ENCODE results near the gene COL6A6. TPM values are rescaled to one million over a fixed set of nuclear protein-coding genes. Genes with fewer than 3 reads are reported as not detected.
A peak's percentile ranks its signal among the peaks of the same experiment; 100 is the strongest.

The COL6A6 gene
- total and polyA plus RNA-seq, 7 donors, result 0.04 to 0.16 TPM; not detected in 5

DNA sequence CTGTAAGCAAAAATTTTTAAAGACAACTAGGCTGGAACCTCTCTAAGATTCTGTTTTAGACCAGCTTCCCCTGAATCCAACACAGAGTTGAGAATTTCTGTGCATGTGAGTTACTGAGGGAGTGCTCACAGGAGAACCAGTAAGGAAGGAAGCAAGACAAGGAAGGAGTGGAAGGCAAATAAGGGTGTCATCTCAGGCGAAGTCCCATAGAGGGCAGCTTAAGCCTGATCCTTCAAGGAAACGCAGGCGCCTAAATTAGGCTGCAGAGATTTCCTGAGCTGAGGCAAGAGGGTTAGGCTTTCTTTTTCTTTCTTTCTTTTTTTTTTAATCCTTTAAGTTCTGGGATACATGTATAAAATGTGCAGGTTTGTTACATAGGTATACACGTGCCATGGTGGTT, 36.2 kb upstream of the COL6A6 start:
- no peaks in the 10 kb centered on the region for H3K9me3 ChIP-seq
- TF ChIP-seq, protein P1, sequence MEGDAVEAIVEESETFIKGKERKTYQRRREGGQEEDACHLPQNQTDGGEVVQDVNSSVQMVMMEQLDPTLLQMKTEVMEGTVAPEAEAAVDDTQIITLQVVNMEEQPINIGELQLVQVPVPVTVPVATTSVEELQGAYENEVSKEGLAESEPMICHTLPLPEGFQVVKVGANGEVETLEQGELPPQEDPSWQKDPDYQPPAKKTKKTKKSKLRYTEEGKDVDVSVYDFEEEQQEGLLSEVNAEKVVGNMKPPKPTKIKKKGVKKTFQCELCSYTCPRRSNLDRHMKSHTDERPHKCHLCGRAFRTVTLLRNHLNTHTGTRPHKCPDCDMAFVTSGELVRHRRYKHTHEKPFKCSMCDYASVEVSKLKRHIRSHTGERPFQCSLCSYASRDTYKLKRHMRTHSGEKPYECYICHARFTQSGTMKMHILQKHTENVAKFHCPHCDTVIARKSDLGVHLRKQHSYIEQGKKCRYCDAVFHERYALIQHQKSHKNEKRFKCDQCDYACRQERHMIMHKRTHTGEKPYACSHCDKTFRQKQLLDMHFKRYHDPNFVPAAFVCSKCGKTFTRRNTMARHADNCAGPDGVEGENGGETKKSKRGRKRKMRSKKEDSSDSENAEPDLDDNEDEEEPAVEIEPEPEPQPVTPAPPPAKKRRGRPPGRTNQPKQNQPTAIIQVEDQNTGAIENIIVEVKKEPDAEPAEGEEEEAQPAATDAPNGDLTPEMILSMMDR (IDR thresholded peaks at IDR 0.05), result peak in 1 of 4 experiments; percentile 5
- TF ChIP-seq EP300 (IDR thresholded peaks at IDR 0.05), result no peak
- TF ChIP-seq POLR2AphosphoS5 (IDR thresholded peaks at IDR 0.05), result no peak
- TF ChIP-seq POLR2A (IDR thresholded peaks at IDR 0.05), result no peak
- no peaks in the 10 kb centered on the region for H3K4me1 ChIP-seq
- H3K27me3 ChIP-seq, result no peaks in the 10 kb centered on the region
- H3K27ac ChIP-seq, result no peak overlapping the region
- H3K36me3 ChIP-seq, result no peaks in the 10 kb centered on the region
- intact Hi-C loops (cut with DNase I), result no loop called here
- 22% methylated on average over 4 of the region's 4 CpGs for WGBS, 2 donors
- no peak for DNase-seq
- no peak overlapping the region for H3K4me3 ChIP-seq

DNA sequence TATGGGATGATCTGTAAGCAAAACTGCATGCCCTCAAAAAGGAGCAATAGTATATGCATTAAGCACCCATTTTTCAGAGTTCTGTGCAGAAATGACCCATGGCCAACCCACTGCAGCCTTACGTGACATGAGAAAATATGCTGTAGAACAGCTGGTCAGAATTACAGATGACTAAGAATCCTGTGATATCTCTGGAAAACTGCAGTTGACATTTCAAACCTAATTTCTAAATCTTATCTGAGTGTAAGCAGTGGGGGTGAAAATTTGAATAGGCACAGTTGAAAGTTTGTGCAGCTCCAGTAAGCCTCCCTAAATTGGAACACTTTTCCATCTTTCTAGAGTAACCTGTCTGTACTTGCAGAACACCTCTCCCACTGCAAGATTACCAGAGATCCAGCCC, 28.7 kb upstream of the COL6A6 start:
- Histone ChIP-seq H3K4me3 (no peak overlapping the region), H3K27me3 (no peaks in the 10 kb centered on the region), H3K4me1 (no peaks in the 10 kb centered on the region), H3K36me3 (no peaks in the 10 kb centered on the region), H3K9me3 (no peaks in the 10 kb centered on the region), H3K27ac (no peak overlapping the region)
- intact Hi-C loops (cut with DNase I), result no loop called here
- no peak for TF ChIP-seq POLR2AphosphoS5 (IDR thresholded peaks at IDR 0.05)
- no peak for DNase-seq
- 85 to 86% methylated on average over 1 of the region's 1 CpG for WGBS, 2 donors

DNA sequence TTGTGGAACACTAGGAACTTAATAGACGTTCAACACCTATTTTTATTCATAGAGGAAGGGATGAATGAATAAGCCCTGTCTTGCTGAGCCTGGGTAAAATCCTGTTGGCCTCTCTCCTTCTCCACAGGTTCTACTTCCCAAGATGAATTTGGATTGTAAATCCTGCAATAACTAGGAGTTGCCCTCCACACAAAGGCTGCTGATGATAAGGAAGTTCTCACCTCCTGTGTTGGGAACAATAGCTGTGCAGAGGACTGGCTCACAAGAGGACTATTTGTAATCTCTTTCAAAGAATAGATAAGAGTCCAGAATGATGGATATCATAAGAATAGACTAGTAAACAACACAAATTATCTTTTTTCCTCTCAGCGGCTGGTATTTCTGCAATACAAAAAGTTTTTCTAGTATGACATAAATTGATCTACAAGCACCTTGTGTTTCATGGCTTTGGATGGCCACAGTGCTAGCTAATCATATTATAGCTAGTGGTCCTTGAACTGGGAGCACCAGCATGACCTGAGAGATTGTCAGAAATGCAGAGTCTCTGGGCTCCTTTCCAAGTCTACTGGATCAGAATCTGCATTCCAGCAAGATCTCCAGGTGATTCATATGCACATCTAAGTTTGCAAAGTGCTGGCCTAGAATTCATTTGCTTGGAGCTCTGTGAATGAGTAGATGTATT, 28.1 kb upstream of the COL6A6 start:
- intact Hi-C loops (cut with DNase I), result no loop called here
- 74 to 77% methylated on average over 2 of the region's 2 CpGs for WGBS, 2 donors
- Histone ChIP-seq H3K27me3 (no peaks in the 10 kb centered on the region), H3K36me3 (no peaks in the 10 kb centered on the region), H3K4me3 (no peak overlapping the region), H3K27ac (no peak overlapping the region), H3K4me1 (no peaks in the 10 kb centered on the region), H3K9me3 (no peaks in the 10 kb centered on the region)
- TF ChIP-seq POLR2AphosphoS5 (IDR thresholded peaks at IDR 0.05) (no peak), EP300 (IDR thresholded peaks at IDR 0.05) (no peak), POLR2A (IDR thresholded peaks at IDR 0.05) (no peak)
- TF ChIP-seq, protein P1 (IDR thresholded peaks at IDR 0.05), result no peak
- DNase-seq, result no peak

DNA sequence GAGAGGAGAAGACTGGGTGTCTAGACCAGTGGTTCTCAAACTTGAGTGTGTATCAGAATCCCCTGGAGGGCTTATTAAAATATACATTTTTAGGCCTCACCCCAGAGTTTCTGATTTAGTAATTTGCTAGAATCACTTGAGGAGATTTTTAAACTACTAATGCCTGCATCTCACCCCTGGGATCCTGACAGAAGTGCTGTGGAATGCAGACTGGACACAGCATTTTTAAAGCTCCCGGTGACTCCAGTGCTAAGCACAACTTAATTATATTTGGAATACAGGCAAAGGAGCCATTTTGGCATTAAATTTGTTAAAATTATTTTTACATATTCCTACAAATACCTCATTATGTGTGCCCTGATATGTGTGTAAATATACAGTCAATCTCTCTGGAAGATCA, 26.7 kb upstream of the COL6A6 start:
- no peaks in the 10 kb centered on the region for H3K27me3 ChIP-seq
- H3K27ac ChIP-seq, result no peak overlapping the region
- intact Hi-C loops (cut with DNase I), result no loop called here
- H3K9me3 ChIP-seq, result no peaks in the 10 kb centered on the region
- H3K4me1 ChIP-seq, result no peaks in the 10 kb centered on the region
- WGBS, 2 donors, result 69 to 80% methylated on average over 1 of the region's 1 CpG
- H3K4me3 ChIP-seq, result no peak overlapping the region
- H3K36me3 ChIP-seq, result no peaks in the 10 kb centered on the region
- TF ChIP-seq, protein P1 (IDR thresholded peaks at IDR 0.05), result no peak
- no peak for TF ChIP-seq POLR2AphosphoS5 (IDR thresholded peaks at IDR 0.05)
- DNase-seq, result no peak

DNA sequence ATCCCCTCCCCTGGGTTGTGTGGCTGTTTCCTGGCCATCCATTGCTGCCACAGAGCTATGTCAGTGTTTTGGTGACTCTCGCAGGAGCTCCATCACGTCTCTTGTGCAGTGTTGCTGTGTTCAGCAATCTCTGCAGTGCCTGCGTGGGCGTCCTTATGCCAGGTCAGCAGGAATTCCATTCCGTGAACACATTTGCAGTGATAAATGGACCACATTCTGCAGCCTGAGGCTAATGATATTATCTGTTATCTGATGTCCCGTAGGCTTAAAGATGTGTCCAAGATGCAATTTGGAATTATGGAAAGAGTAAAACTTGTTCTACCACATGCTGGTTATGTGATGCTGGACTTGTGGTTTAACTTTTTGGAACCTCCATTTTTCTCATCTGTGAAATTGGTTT, 25.5 kb upstream of the COL6A6 start:
- WGBS, 2 donors, result 78 to 87% methylated on average over 6 of the region's 6 CpGs
- H3K4me1 ChIP-seq, result no peaks in the 10 kb centered on the region

More for the DNA sequence above, 25.5 kb upstream of the COL6A6 start:
- TF ChIP-seq, protein P1 (IDR thresholded peaks at IDR 0.05), result no peak
- TF ChIP-seq EP300 (IDR thresholded peaks at IDR 0.05), result no peak
- TF ChIP-seq POLR2AphosphoS5 (IDR thresholded peaks at IDR 0.05), result no peak
- TF ChIP-seq POLR2A (IDR thresholded peaks at IDR 0.05), result no peak
- no peaks in the 10 kb centered on the region for H3K9me3 ChIP-seq
- intact Hi-C loops (cut with DNase I), result no loop called here
- no peak for DNase-seq
- H3K36me3 ChIP-seq, result no peaks in the 10 kb centered on the region
- no peak overlapping the region for H3K4me3 ChIP-seq
- no peak overlapping the region for H3K27ac ChIP-seq
- no peaks in the 10 kb centered on the region for H3K27me3 ChIP-seq

Data from sigmoid colon (tissue), 7 donors.